Measurements from ENCODE around the gene FAM117A. TPM values are rescaled to one million over a fixed set of nuclear protein-coding genes. Genes with fewer than 3 reads are reported as not detected.

The FAM117A gene
- polyA plus RNA-seq, 2 of the 4 experiments (the other 2 are of a cell fraction), result 1.8 TPM

DNA sequence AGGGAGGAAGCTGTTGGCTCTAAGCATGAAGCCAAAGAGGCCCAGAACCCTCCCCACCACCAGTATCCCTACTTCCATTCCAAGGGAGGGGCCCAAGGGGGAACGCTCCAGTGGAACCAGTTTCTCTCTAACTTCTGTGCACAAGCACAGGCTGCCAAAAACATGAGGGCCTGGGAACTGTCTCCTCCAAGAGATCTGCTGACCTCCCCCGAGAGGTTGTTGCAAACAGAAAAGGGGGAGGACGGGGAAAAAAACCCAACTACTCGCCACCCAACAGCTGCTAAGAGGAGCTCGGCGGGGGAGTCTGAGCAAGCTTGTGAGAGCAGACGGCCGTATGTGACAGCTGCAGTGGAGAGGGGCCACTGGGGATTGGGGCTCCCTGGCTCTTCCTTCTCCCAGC, 40.5 kb downstream of the FAM117A start:
- no peak for DNase-seq (ENCODE audit: low read depth in 1 of 2, low spot score in 1 of 2)
- 91% methylated on average over 8 of the region's 8 CpGs for WGBS (ENCODE audit: missing lambda C conversion rate)
- H3K4me2 ChIP-seq, result no peak overlapping the region
- H3K4me3 ChIP-seq, result no peak overlapping the region
- FAIRE-seq, result no peak
- H3K27ac ChIP-seq, result no peak overlapping the region
- ChIA-PET CTCF (interaction anchor here (1.2 to 49.7 kb wide), 5 partner anchors 22 to 274 kb away, joined by 3 to 2008 read pairs (median 26); partner anchors contain the start of genes NXPH3 and SLC35B1), POLR2A (interaction anchor here (1.3 kb wide), 1 partner anchor 15 kb away, joined by 3 read pairs; the partner anchor contains the start of gene SLC35B1)
- no peak for ATAC-seq
- no peaks in the 10 kb centered on the region for H3K9me3 ChIP-seq
- TF ChIP-seq HDAC2 (IDR thresholded peaks at IDR 0.05) (no peak), SMC3 (IDR thresholded peaks at IDR 0.05) (no peak), ESRRA (IDR thresholded peaks at IDR 0.05; ENCODE audit: borderline replicate concordance, low read length) (no peak), ZFP36 (IDR thresholded peaks at IDR 0.05; ENCODE audit: borderline replicate concordance, partially characterized antibody) (no peak), CBX8 (IDR thresholded peaks at IDR 0.05) (no peak), BHLHE40 (IDR thresholded peaks at IDR 0.05; ENCODE audit: low read depth, low read length) (no peak), FOXS1 (CRISPR knock-in tag; IDR thresholded peaks at IDR 0.05) (no peak), PHF8 (IDR thresholded peaks at IDR 0.05; ENCODE audit: borderline replicate concordance, low read depth) (no peak), HOXB5 (CRISPR knock-in tag; IDR thresholded peaks at IDR 0.05) (no peak), NPAS2 (CRISPR knock-in tag; IDR thresholded peaks at IDR 0.05; ENCODE audit: borderline replicate concordance) (no peak), CHD2 (IDR thresholded peaks at IDR 0.05; ENCODE audit: low read length, partially characterized antibody) (no peak), JUN (IDR thresholded peaks at IDR 0.05) (no peak), EHF (CRISPR knock-in tag; IDR thresholded peaks at IDR 0.05) (no peak), KDM5A (IDR thresholded peaks at IDR 0.05) (no peak), CBX2 (IDR thresholded peaks at IDR 0.05; ENCODE audit: borderline replicate concordance, low read depth) (no peak)
- TF ChIP-seq, protein P1, sequence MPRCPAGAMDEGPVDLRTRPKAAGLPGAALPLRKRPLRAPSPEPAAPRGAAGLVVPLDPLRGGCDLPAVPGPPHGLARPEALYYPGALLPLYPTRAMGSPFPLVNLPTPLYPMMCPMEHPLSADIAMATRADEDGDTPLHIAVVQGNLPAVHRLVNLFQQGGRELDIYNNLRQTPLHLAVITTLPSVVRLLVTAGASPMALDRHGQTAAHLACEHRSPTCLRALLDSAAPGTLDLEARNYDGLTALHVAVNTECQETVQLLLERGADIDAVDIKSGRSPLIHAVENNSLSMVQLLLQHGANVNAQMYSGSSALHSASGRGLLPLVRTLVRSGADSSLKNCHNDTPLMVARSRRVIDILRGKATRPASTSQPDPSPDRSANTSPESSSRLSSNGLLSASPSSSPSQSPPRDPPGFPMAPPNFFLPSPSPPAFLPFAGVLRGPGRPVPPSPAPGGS (IDR thresholded peaks at IDR 0.05), result no peak
- TF ChIP-seq, protein P2, sequence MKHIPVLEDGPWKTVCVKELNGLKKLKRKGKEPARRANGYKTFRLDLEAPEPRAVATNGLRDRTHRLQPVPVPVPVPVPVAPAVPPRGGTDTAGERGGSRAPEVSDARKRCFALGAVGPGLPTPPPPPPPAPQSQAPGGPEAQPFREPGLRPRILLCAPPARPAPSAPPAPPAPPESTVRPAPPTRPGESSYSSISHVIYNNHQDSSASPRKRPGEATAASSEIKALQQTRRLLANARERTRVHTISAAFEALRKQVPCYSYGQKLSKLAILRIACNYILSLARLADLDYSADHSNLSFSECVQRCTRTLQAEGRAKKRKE (CRISPR knock-in tag; IDR thresholded peaks at IDR 0.05; ENCODE audit: low read depth), result no peak
- TF ChIP-seq, protein P3, sequence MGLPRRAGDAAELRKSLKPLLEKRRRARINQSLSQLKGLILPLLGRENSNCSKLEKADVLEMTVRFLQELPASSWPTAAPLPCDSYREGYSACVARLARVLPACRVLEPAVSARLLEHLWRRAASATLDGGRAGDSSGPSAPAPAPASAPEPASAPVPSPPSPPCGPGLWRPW (IDR thresholded peaks at IDR 0.05), result no peak
- TF ChIP-seq, protein P4, sequence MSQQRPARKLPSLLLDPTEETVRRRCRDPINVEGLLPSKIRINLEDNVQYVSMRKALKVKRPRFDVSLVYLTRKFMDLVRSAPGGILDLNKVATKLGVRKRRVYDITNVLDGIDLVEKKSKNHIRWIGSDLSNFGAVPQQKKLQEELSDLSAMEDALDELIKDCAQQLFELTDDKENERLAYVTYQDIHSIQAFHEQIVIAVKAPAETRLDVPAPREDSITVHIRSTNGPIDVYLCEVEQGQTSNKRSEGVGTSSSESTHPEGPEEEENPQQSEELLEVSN (IDR thresholded peaks at IDR 0.05; ENCODE audit: borderline replicate concordance, low read depth), result no peak
- TF ChIP-seq, protein P5, sequence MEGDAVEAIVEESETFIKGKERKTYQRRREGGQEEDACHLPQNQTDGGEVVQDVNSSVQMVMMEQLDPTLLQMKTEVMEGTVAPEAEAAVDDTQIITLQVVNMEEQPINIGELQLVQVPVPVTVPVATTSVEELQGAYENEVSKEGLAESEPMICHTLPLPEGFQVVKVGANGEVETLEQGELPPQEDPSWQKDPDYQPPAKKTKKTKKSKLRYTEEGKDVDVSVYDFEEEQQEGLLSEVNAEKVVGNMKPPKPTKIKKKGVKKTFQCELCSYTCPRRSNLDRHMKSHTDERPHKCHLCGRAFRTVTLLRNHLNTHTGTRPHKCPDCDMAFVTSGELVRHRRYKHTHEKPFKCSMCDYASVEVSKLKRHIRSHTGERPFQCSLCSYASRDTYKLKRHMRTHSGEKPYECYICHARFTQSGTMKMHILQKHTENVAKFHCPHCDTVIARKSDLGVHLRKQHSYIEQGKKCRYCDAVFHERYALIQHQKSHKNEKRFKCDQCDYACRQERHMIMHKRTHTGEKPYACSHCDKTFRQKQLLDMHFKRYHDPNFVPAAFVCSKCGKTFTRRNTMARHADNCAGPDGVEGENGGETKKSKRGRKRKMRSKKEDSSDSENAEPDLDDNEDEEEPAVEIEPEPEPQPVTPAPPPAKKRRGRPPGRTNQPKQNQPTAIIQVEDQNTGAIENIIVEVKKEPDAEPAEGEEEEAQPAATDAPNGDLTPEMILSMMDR (IDR thresholded peaks at IDR 0.05), result no peak
- no peaks in the 10 kb centered on the region for H3K4me1 ChIP-seq

DNA sequence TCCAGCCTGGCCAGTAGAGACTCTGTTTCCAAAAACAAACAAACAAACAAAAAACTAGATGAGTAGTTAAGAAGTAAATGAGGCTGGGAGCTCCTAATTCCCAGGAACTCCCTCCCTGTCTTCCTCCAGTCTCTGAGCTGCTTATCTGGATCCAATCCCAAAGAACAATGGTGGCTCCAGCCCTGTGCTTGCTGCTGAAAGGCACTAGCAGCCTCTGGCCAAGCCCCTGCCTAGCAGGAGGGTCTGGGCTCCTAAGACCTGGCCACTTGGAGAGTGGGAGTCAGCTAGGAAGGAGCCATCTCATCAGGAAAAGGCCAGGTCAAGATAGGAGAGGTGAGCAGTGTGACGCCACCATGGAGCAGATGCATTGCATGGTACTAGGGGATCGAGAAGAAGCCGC, 41.9 kb downstream of the FAM117A start:
- Histone ChIP-seq H3K9me3 (no peaks in the 10 kb centered on the region), H3K4me1 (no peaks in the 10 kb centered on the region), H3K4me2 (no peak overlapping the region), H3K27ac (no peak overlapping the region), H3K4me3 (no peak overlapping the region)
- TF ChIP-seq POLR2AphosphoS2 (conservative IDR thresholded peaks at IDR 0.05; ENCODE audit: low read length), result no peak
- no peak for TF ChIP-seq PHF8 (IDR thresholded peaks at IDR 0.05; ENCODE audit: borderline replicate concordance, low read depth)
- TF ChIP-seq, protein P6, sequence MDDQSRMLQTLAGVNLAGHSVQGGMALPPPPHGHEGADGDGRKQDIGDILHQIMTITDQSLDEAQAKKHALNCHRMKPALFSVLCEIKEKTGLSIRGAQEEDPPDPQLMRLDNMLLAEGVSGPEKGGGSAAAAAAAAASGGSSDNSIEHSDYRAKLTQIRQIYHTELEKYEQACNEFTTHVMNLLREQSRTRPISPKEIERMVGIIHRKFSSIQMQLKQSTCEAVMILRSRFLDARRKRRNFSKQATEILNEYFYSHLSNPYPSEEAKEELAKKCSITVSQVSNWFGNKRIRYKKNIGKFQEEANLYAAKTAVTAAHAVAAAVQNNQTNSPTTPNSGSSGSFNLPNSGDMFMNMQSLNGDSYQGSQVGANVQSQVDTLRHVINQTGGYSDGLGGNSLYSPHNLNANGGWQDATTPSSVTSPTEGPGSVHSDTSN (IDR thresholded peaks at IDR 0.05), result no peak
- no peak for TF ChIP-seq NFE2L2 (conservative IDR thresholded peaks at IDR 0.05; ENCODE audit: low read length)
- no peak for TF ChIP-seq EHF (CRISPR knock-in tag; IDR thresholded peaks at IDR 0.05)
- TF ChIP-seq FOXS1 (CRISPR knock-in tag; IDR thresholded peaks at IDR 0.05), result no peak
- no peak for TF ChIP-seq NR3C1 (IDR thresholded peaks at IDR 0.05)
- TF ChIP-seq, protein P7, sequence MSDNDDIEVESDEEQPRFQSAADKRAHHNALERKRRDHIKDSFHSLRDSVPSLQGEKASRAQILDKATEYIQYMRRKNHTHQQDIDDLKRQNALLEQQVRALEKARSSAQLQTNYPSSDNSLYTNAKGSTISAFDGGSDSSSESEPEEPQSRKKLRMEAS (IDR thresholded peaks at IDR 0.05), result no peak
- TF ChIP-seq, protein P1 (IDR thresholded peaks at IDR 0.05), result no peak
- no peak for TF ChIP-seq HOXA7 (CRISPR knock-in tag; IDR thresholded peaks at IDR 0.05)
- TF ChIP-seq RAD21 (conservative IDR thresholded peaks at IDR 0.05 in 1 of 2, IDR thresholded peaks at IDR 0.05 in 1 of 2), result no peak
- DNase-seq (ENCODE audit: low read depth in 1 of 2, low spot score in 1 of 2), result no peak
- WGBS (ENCODE audit: missing lambda C conversion rate), result 86% methylated on average over 3 of the region's 3 CpGs
- FAIRE-seq, result no peak
- peak; percentile 15 to 24; a peak in 2 of 6 replicates for ATAC-seq
- CTCF ChIA-PET, result interaction anchor here (0.6 to 49.7 kb wide), 4 partner anchors 21 to 275 kb away, joined by 3 to 2008 read pairs (median 254); partner anchors contain the start of genes NXPH3 and SLC35B1
- POLR2A ChIA-PET, result no interaction called here
